Measurements from ENCODE around the gene ACAA1.

Gene ACAA1

DNA sequence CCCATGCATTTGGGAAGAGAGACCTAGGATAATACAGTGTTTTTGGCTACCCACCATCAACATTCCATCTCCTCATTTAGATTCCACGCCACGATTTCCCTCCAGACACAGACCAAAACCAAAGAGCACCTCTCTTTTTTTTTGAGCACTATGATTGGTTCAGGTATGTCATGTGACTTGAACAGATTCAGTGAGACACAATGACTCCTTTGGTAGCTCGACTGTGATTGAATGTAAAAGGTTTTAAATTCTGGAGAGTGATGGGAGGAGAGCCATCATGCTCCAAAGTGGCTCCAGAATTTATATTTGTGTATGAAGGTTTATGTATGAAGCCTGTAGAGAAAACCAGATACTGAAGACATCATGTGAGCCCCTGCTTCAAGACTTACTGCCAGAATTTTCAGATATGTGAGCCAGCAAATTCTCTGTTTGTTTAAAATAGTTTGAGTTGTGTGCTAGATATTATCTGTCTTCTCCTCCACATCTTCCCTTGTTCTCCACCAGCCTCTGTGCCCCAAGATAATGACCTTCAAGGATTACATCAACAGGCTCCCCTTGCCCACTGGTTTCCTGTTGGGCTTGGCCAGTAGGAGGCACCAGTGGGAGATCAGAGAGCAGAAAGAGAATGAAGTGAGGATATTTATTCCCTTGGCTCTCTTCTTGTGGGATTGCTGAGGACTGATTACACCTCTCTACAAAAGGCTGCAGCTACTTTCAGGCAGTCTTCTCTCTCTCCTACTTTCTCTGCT is 14.0 kb upstream of the ACAA1 start:
- peaks cover 9% of the 10 kb centered on the region for H3K9me3 Mint-ChIP-seq
- peaks cover 27% of the 10 kb centered on the region for H3K4me1 Mint-ChIP-seq
- no peak for ATAC-seq (replicated peaks; ENCODE audit: extremely low read depth, poor library complexity, severe bottlenecking)
- H3K4me3 Mint-ChIP-seq = no peak overlapping the region
- H3K27me3 Mint-ChIP-seq = no peaks in the 10 kb centered on the region
- peaks cover 2% of the 10 kb centered on the region for H3K36me3 Mint-ChIP-seq (ENCODE audit: insufficient read depth)
- peak overlapping the region; percentile 80 for H3K27ac Mint-ChIP-seq (ENCODE audit: low read depth)
- no peak for DNase-seq (ENCODE audit: low spot score in 2 of 2)

DNA sequence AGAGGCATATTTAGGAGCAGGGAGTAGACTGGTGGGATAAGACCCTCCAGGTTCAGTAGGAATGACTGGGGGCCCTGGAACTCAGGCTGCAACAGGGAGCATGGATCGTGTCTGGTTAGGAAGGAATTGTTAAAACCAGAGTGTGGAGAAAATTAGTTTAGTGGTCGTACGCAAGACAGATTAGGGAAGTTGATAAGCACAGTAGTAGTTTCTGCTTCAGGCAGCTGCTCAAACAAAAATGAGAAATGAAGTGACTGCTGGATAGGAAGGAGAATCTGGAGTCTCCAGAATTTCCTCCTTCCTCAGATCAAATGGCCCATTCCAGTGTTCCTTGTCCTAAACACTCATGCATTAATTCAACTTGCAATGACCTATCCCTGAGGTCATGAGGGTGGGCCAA is 12.8 kb upstream of the ACAA1 start:
- H3K27ac Mint-ChIP-seq (ENCODE audit: low read depth) = peak overlapping the region; percentile 21
- H3K4me3 Mint-ChIP-seq = no peak overlapping the region
- H3K4me1 Mint-ChIP-seq = peaks cover 27% of the 10 kb centered on the region
- ATAC-seq (replicated peaks; ENCODE audit: extremely low read depth, poor library complexity, severe bottlenecking) (no peak), DNase-seq (ENCODE audit: low spot score in 2 of 2) (no peak)
- peaks cover 9% of the 10 kb centered on the region for H3K9me3 Mint-ChIP-seq
- no peaks in the 10 kb centered on the region for H3K27me3 Mint-ChIP-seq
- H3K36me3 Mint-ChIP-seq (ENCODE audit: insufficient read depth) = peaks cover 2% of the 10 kb centered on the region

DNA sequence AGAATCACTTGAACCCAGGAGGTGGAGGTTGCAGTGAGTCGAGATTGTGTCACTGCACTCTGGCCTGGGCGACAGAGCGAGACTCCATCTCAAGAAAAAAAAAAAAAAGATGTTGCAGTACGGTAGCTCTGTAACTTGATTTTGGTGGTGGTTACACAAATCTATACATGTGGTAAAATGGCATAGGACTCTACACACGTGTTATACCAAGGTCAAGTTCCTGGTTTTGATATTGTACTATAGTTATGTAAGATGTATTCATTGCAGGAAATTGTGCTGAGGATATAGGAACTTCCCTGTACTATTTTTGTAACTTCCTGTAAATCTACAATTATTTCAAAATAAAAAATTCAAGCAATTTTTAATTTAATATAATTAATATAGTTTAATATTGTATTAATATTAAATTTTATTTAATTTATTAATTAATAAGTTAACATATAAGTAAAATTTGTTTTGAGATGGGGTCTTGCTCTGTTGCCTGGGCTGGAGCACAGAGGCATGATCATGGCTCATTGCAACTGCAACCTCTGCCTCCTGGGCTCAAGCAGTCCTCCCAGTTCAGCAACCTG is 11.5 kb upstream of the ACAA1 start:
- Mint-ChIP-seq H3K9me3 (peaks cover 9% of the 10 kb centered on the region), H3K4me1 (peaks cover 27% of the 10 kb centered on the region), H3K27me3 (no peaks in the 10 kb centered on the region), H3K36me3 (ENCODE audit: insufficient read depth) (peaks cover 2% of the 10 kb centered on the region), H3K27ac (ENCODE audit: low read depth) (no peak overlapping the region), H3K4me3 (no peak overlapping the region)
- ATAC-seq (replicated peaks; ENCODE audit: extremely low read depth, poor library complexity, severe bottlenecking) (no peak), DNase-seq (ENCODE audit: low spot score in 2 of 2) (no peak)

DNA sequence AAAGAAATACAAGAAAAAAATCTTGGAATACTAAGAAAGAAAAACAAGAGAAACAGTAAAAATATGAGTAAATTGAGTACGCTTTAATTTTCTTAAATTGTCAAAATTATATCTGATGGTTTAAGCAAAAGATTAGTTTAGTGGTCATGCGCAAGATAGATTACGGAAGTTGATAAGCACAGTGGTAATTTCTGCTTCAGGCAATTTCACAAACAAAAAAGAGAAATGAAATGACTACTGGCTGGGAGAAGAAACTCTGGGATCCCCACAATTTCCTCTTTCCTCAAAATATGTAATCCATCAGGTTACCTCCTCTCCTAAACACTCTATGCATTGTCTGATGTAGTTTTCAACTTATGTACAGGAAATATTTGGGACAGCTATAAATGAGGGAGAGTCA is 10.5 kb upstream of the ACAA1 start:
- ATAC-seq (replicated peaks; ENCODE audit: extremely low read depth, poor library complexity, severe bottlenecking) = no peak
- Mint-ChIP-seq H3K9me3 (peaks cover 9% of the 10 kb centered on the region), H3K27me3 (no peaks in the 10 kb centered on the region), H3K4me1 (peaks cover 21% of the 10 kb centered on the region), H3K27ac (ENCODE audit: low read depth) (no peak overlapping the region), H3K4me3 (no peak overlapping the region), H3K36me3 (ENCODE audit: insufficient read depth) (peaks cover 2% of the 10 kb centered on the region)
- no peak for DNase-seq (ENCODE audit: low spot score in 2 of 2)

DNA sequence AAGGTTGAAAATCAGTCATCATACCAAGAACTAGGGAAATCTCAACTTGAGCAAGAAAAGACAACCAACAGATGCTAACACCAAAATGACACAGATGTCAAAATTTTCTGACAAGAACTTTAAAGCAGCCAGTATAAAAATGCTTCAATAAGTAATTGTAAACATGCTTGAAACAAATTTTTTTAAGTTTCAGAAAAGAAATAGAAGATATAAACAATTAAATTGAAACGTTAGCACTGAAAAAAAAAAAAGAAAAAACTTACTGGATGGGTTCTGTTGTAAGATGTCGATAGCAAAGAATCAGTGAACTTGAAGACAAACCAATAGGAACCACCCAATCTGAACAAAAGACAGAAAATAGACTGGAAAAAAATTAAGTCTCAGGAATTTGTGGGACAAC is 9.6 kb upstream of the ACAA1 start:
- peaks cover 14% of the 10 kb centered on the region for H3K4me1 Mint-ChIP-seq
- DNase-seq (ENCODE audit: low spot score in 2 of 2) (no peak), ATAC-seq (replicated peaks; ENCODE audit: extremely low read depth, poor library complexity, severe bottlenecking) (no peak)
- H3K9me3 Mint-ChIP-seq = peaks cover 9% of the 10 kb centered on the region
- H3K27ac Mint-ChIP-seq (ENCODE audit: low read depth) = no peak overlapping the region
- peaks cover 5% of the 10 kb centered on the region for H3K36me3 Mint-ChIP-seq (ENCODE audit: insufficient read depth)
- H3K4me3 Mint-ChIP-seq = no peak overlapping the region
- no peaks in the 10 kb centered on the region for H3K27me3 Mint-ChIP-seq

DNA sequence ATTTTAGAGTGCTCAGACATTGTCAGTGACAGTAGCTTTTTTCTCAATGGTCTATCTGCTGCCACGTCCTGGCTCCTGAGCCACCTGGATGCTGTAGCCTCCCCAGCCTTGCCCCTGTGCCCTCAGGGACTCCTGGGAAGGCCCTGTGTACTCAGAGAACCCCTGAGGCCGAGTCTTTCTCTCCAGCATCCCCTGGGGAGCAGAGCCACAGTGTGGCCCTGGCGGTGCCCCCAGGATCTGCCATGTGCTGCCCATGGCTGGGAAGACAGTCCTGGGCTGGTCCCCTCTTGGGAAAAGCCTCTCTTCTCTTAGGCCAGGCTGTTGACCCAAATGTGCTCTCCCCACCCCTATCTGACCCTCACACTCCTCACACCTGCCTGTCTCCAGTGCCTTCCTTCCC is 6.6 kb upstream of the ACAA1 start:
- Mint-ChIP-seq H3K27ac (ENCODE audit: low read depth) (no peak overlapping the region), H3K36me3 (ENCODE audit: insufficient read depth) (peaks cover 7% of the 10 kb centered on the region), H3K4me1 (peaks cover 28% of the 10 kb centered on the region)

DNA sequence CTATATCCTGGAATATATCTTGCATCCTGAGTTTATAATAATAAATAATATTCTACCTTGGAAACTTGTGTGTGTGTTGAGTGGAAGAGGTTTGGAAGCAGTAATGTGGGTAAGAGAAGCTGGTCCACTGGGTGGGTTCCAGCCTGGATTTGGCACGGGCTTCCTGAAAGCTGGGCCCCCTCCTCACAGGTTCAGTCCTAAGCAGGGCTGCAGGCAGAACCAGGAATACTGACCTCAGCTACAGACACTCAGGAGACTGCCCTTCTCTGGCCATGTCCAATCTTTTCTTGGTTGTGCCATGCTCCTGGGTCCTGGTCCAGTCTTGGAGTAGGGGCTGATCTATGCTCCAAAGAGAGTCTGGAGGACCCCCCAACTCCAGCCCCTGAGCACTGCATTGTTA is 6.0 kb upstream of the ACAA1 start:
- no peak for DNase-seq (ENCODE audit: low spot score in 2 of 2)

More for the DNA sequence above, 6.6 kb upstream of the ACAA1 start:
- H3K9me3 Mint-ChIP-seq = peaks cover 9% of the 10 kb centered on the region
- no peak for ATAC-seq (replicated peaks; ENCODE audit: extremely low read depth, poor library complexity, severe bottlenecking)
- H3K4me3 Mint-ChIP-seq = no peak overlapping the region
- no peaks in the 10 kb centered on the region for H3K27me3 Mint-ChIP-seq
- no peak for DNase-seq (ENCODE audit: low spot score in 2 of 2)

DNA sequence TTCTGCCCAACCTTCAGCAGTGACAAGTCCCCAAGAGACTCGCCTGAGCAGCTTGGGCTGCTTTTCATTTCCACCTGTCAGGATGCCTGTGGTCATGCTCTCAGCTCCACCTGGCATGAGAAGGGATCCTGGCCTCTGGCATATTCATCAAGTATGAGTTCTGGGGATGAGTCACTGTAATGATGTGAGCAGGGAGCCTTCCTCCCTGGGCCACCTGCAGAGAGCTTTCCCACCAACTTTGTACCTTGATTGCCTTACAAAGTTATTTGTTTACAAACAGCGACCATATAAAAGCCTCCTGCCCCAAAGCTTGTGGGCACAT is 5.0 kb upstream of the ACAA1 start:
- H3K4me3 Mint-ChIP-seq = no peak overlapping the region
- H3K4me1 Mint-ChIP-seq = peaks cover 44% of the 10 kb centered on the region
- peak overlapping the region; percentile 64 for H3K27ac Mint-ChIP-seq (ENCODE audit: low read depth)
- DNase-seq (ENCODE audit: low spot score in 2 of 2) = peak in 1 of 2 donors; percentile 3
- H3K9me3 Mint-ChIP-seq = peaks cover 9% of the 10 kb centered on the region
- no peak for ATAC-seq (replicated peaks; ENCODE audit: extremely low read depth, poor library complexity, severe bottlenecking)
- no peaks in the 10 kb centered on the region for H3K27me3 Mint-ChIP-seq
- peaks cover 11% of the 10 kb centered on the region for H3K36me3 Mint-ChIP-seq (ENCODE audit: insufficient read depth)

More for the DNA sequence above, 6.0 kb upstream of the ACAA1 start:
- Mint-ChIP-seq H3K27me3 (no peaks in the 10 kb centered on the region), H3K9me3 (peaks cover 9% of the 10 kb centered on the region), H3K4me1 (peaks cover 34% of the 10 kb centered on the region), H3K27ac (ENCODE audit: low read depth) (no peak overlapping the region), H3K4me3 (no peak overlapping the region), H3K36me3 (ENCODE audit: insufficient read depth) (peaks cover 9% of the 10 kb centered on the region)
- no peak for ATAC-seq (replicated peaks; ENCODE audit: extremely low read depth, poor library complexity, severe bottlenecking)

DNA sequence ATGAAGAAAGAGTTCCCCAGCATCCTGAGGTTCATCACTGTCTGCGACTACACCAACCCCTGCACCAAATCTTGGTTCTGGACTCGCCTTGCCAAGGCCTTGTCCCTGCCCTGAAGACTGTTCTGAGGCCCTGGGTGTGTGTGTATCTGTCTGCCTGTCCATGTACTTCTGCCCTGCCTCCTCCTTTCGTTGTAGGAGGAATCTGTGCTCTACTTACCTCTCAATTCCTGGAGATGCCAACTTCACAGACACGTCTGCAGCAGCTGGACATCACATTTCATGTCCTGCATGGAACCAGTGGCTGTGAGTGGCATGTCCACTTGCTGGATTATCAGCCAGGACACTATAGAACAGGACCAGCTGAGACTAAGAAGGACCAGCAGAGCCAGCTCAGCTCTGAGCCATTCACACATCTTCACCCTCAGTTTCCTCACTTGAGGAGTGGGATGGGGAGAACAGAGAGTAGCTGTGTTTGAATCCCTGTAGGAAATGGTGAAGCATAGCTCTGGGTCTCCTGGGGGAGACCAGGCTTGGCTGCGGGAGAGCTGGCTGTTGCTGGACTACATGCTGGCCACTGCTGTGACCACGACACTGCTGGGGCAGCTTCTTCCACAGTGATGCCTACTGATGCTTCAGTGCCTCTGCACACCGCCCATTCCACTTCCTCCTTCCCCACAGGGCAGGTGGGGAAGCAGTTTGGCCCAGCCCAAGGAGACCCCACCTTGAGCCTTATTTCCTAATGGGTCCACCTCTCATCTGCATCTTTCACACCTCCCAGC is 4.4 kb upstream of the ACAA1 start:
- Mint-ChIP-seq H3K9me3 (peaks cover 4% of the 10 kb centered on the region), H3K4me3 (peak overlapping the region; percentile 37), H3K27me3 (no peaks in the 10 kb centered on the region), H3K36me3 (ENCODE audit: insufficient read depth) (peaks cover 9% of the 10 kb centered on the region), H3K4me1 (peaks cover 46% of the 10 kb centered on the region), H3K27ac (ENCODE audit: low read depth) (peak overlapping the region; percentile 64)
- ATAC-seq (replicated peaks; ENCODE audit: extremely low read depth, poor library complexity, severe bottlenecking) (no peak), DNase-seq (ENCODE audit: low spot score in 2 of 2) (peak in 1 of 2 donors; percentile 9)

DNA sequence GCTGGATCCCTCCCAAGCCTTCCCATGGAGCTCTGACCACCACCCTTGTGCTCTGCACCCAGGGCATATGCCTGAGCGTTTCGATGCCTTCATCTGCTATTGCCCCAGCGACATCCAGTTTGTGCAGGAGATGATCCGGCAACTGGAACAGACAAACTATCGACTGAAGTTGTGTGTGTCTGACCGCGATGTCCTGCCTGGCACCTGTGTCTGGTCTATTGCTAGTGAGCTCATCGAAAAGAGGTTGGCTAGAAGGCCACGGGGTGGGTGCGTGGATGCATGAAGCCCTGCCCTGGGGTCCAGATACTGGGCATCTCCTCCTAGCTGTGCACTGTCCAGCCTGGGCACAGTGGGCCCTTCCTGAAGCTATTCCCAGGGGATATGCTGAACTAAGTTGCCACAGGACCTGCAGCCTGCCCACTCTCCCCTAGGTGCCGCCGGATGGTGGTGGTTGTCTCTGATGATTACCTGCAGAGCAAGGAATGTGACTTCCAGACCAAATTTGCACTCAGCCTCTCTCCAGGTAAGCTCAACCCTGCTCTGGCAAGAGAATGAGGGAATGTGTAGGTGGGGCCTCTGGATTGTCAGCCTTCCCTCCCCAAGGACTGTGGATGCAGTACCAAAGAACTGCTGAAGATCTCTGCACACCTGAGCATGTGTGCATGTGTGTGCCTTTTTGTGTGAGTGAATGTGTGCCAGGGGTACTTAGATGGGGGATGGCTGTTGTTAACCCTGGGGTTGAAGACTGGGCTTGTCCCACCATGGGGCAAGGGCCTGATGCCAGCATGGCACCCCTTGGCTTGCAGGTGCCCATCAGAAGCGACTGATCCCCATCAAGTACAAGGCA is 3.6 kb upstream of the ACAA1 start:
- Mint-ChIP-seq H3K27ac (ENCODE audit: low read depth) (no peak overlapping the region), H3K36me3 (ENCODE audit: insufficient read depth) (peaks cover 10% of the 10 kb centered on the region), H3K4me3 (peak overlapping the region; percentile 95), H3K4me1 (peaks cover 55% of the 10 kb centered on the region), H3K27me3 (no peaks in the 10 kb centered on the region), H3K9me3 (no peaks in the 10 kb centered on the region)
- peak in 1 of 2 donors; percentile 8 for DNase-seq (ENCODE audit: low spot score in 2 of 2)
- no peak for ATAC-seq (replicated peaks; ENCODE audit: extremely low read depth, poor library complexity, severe bottlenecking)

DNA sequence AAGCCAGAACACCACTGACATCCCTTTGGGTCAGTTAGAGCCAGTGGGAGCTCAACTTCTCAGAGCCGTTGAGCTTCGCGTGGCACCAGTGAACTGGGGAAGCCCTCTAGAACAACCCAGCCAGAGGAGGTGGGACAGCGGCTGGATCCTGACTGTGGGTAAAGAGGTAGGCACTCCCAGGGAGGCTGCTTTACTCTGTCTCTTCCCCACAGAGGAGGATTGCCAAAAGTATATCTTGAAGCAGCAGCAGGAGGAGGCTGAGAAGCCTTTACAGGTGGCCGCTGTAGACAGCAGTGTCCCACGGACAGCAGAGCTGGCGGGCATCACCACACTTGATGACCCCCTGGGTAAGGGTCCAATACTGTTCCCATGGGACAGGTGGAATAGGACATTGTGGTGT is 2.7 kb upstream of the ACAA1 start:
- peak in 1 of 2 donors; percentile 8 for DNase-seq (ENCODE audit: low spot score in 2 of 2)
- ATAC-seq (replicated peaks; ENCODE audit: extremely low read depth, poor library complexity, severe bottlenecking) = no peak
- Mint-ChIP-seq H3K4me3 (peak overlapping the region; percentile 95), H3K36me3 (ENCODE audit: insufficient read depth) (peaks cover 10% of the 10 kb centered on the region), H3K9me3 (no peaks in the 10 kb centered on the region), H3K27ac (ENCODE audit: low read depth) (peak overlapping the region; percentile 98), H3K27me3 (no peaks in the 10 kb centered on the region), H3K4me1 (peaks cover 62% of the 10 kb centered on the region)

DNA sequence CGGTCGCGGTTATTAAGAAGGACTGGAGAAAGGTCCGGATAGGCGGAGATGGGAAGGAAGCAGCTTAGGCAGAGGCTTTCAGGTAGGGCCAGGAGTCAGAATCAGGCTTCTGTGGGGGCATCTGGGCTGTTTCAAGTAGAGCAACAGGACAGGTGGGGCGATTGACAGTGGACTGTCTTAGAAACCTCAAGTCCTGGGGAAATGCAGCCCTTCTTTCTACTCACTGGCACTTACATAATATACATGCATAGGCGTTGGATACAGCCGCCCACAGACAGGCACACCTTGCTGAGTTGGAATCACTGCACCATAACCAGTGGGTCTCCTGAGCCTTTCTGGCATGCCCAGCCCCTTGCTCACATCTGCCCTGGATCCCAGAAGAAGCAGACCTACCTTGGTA is 2.3 kb upstream of the ACAA1 start:
- peaks cover 65% of the 10 kb centered on the region for H3K4me1 Mint-ChIP-seq
- peaks cover 13% of the 10 kb centered on the region for H3K36me3 Mint-ChIP-seq (ENCODE audit: insufficient read depth)
- ATAC-seq (replicated peaks; ENCODE audit: extremely low read depth, poor library complexity, severe bottlenecking) = no peak
- no peaks in the 10 kb centered on the region for H3K27me3 Mint-ChIP-seq
- H3K9me3 Mint-ChIP-seq = no peaks in the 10 kb centered on the region
- no peak for DNase-seq (ENCODE audit: low spot score in 2 of 2)
- peak overlapping the region; percentile 98 for H3K27ac Mint-ChIP-seq (ENCODE audit: low read depth)
- peak overlapping the region; percentile 95 for H3K4me3 Mint-ChIP-seq

Measured in central memory CD8-positive, alpha-beta T cell (primary cell).